ENCODE results near the gene UBALD1. TPM values are rescaled to one million over a fixed set of nuclear protein-coding genes. Genes with fewer than 3 reads are reported as not detected.

Gene UBALD1
- total and polyA plus RNA-seq, 9 donors, result 0.43 to 39.5 (median 21.4) TPM

DNA sequence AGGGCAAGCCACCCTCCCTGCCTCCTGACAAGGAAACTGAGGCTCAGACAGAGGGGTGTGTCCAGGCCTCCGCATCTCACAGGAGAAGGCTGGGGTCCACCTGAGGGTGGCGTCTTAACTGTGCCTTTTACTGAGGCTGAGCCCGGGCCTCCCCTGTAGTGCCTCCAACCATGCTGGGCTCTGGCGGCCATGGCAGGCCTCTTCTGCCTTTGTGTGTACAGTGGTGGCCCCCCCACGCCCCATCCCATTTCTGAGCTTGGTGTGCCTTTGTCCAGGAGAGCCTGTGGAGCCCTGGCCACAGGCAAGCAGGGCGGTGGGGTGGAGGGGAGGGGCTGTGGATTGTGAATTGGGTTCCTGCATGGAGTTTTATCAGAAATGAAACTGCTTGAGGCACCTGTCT, 41.1 kb upstream of the UBALD1 start:
- Histone ChIP-seq H3K4me3 (no peak overlapping the region), H3K36me3 (no peaks in the 10 kb centered on the region), H3K27me3 (no peaks in the 10 kb centered on the region), H3K4me1 (ENCODE audit: insufficient read depth) (no peaks in the 10 kb centered on the region), H3K27ac (no peak overlapping the region), H3K9me3 (no peaks in the 10 kb centered on the region)
- intact Hi-C loops (cut with DNase I), result no loop called here
- TF ChIP-seq POLR2A (IDR thresholded peaks at IDR 0.05), result no peak
- no peak for TF ChIP-seq EP300 (IDR thresholded peaks at IDR 0.05)
- TF ChIP-seq, protein P1, sequence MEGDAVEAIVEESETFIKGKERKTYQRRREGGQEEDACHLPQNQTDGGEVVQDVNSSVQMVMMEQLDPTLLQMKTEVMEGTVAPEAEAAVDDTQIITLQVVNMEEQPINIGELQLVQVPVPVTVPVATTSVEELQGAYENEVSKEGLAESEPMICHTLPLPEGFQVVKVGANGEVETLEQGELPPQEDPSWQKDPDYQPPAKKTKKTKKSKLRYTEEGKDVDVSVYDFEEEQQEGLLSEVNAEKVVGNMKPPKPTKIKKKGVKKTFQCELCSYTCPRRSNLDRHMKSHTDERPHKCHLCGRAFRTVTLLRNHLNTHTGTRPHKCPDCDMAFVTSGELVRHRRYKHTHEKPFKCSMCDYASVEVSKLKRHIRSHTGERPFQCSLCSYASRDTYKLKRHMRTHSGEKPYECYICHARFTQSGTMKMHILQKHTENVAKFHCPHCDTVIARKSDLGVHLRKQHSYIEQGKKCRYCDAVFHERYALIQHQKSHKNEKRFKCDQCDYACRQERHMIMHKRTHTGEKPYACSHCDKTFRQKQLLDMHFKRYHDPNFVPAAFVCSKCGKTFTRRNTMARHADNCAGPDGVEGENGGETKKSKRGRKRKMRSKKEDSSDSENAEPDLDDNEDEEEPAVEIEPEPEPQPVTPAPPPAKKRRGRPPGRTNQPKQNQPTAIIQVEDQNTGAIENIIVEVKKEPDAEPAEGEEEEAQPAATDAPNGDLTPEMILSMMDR (IDR thresholded peaks at IDR 0.05), result no peak
- no peak for DNase-seq
- 93 to 98% (median 94%) methylated on average over 6 of the region's 6 CpGs for WGBS, 3 donors

GRCh38 chr16:4654964-4655590, 40.4 kb upstream of the UBALD1 start:
- 90 to 93% (median 91%) methylated on average over 12 of the region's 12 CpGs for WGBS, 3 donors
- Histone ChIP-seq H3K36me3 (no peaks in the 10 kb centered on the region), H3K4me1 (ENCODE audit: insufficient read depth) (no peaks in the 10 kb centered on the region), H3K27ac (no peak overlapping the region), H3K27me3 (no peaks in the 10 kb centered on the region), H3K4me3 (no peak overlapping the region), H3K9me3 (no peaks in the 10 kb centered on the region)
- intact Hi-C loops (cut with DNase I), result no loop called here
- DNase-seq, result no peak
- no peak for TF ChIP-seq EP300 (IDR thresholded peaks at IDR 0.05)
- TF ChIP-seq, protein P1 (IDR thresholded peaks at IDR 0.05), result no peak
- TF ChIP-seq POLR2A (IDR thresholded peaks at IDR 0.05), result no peak

DNA sequence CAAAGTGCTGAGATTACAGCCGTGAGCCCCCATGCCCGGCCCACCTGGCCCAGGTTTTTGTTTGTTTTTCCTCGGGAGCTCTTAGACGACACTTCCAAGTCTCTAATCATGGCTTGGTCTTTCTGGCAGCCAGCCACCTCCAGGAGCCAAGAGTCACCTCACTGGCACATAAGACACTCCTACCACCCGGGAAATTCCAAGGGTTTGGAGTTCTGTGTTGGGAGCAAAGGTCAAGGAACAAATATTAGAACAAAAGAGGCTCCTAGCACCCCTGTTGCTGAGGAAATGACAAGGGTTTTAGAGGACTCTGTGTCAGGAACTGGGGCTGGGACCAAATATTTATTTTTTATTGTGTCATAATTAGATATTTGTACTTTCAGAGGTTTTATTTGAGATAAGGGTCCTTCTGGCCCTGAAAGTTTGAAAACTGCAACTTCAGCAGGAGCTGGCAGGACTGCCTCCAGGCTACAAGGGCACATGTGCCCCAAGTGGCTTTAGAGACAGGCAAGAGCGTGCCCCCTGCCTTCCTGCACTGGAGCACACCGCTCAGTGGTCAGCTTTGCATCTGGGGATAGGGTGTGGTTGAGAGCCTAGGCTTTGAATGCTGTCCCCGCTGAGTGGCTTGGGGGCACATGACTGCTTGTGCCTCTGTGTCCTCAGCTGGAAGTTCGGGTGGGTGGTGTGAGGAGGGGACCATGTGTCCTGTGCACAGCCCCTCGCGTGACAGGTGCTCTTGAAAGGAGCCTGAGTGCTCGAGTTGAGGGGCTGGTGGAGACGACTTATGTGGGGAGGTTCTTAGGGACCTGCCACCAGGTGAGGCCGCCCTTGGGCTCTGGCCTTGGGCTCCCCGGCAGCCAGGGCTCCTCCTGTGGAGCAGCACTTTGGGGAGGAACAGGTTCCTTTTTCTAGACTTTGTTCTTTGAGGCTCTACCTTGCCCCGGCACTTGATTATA, 39.6 kb upstream of the UBALD1 start:
- H3K27me3 ChIP-seq, result no peaks in the 10 kb centered on the region
- TF ChIP-seq, protein P1 (IDR thresholded peaks at IDR 0.05), result no peak
- TF ChIP-seq EP300 (IDR thresholded peaks at IDR 0.05), result no peak
- no peak for TF ChIP-seq POLR2A (IDR thresholded peaks at IDR 0.05)
- no peaks in the 10 kb centered on the region for H3K9me3 ChIP-seq
- no peak overlapping the region for H3K4me3 ChIP-seq
- WGBS, 3 donors, result 69 to 81% (median 72%) methylated on average over 16 of the region's 16 CpGs
- H3K36me3 ChIP-seq, result no peaks in the 10 kb centered on the region
- intact Hi-C loops (cut with DNase I), result no loop called here
- no peaks in the 10 kb centered on the region for H3K4me1 ChIP-seq (ENCODE audit: insufficient read depth)
- no peak for DNase-seq
- H3K27ac ChIP-seq, result no peak overlapping the region

DNA sequence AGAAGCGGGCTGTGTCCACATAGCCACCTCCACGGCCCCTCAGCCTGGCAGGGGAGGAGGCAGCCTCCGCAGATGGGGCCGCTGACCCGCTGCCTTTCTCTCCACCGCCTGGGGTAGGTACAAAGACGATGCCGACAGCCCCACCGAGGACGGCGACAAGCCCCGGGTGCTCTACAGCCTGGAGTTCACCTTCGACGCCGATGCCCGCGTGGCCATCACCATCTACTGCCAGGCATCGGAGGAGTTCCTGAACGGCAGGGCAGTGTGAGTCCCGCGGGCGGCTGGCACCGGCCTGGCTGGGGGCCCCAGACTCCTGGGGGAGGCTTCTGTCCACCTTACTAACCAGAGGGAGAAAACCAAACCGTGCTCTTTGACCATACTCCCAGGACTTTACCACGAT, 37.9 kb upstream of the UBALD1 start:
- TF ChIP-seq, protein P1 (IDR thresholded peaks at IDR 0.05), result no peak
- TF ChIP-seq EP300 (IDR thresholded peaks at IDR 0.05) (no peak), POLR2A (IDR thresholded peaks at IDR 0.05) (no peak)
- intact Hi-C loops (cut with DNase I), result no loop called here
- Histone ChIP-seq H3K9me3 (no peaks in the 10 kb centered on the region), H3K27ac (no peak overlapping the region), H3K4me1 (ENCODE audit: insufficient read depth) (no peaks in the 10 kb centered on the region), H3K4me3 (no peak overlapping the region), H3K36me3 (no peaks in the 10 kb centered on the region), H3K27me3 (no peaks in the 10 kb centered on the region)
- 88 to 92% (median 91%) methylated on average over 25 of the region's 25 CpGs for WGBS, 3 donors
- no peak for DNase-seq
